Coronary artery (tissue), 2 donors: ENCODE data around the gene RAB9A.

Source experiments
- DNase-seq: peaks from one replicate; pipeline ENCODE4 v3.0.0-alpha.2; 2017; ENCODE audit warnings: low spot score
- H3K27ac ChIP-seq, 2 donors: fragments of 200-600 bp; sonication (generic); one replicate each; pipeline ENCODE4 v1.5.1; 2016 to 2019
- H3K4me3 ChIP-seq: fragments of 200-600 bp; sonication (generic); 2 replicates; pipeline ENCODE4 v1.5.1; 2016; ENCODE audit warnings: mild to moderate bottlenecking, moderate library complexity
- CTCF ChIP-seq: fragments of 200-600 bp; sonication (generic); IDR thresholded peaks from one replicate; pipeline ENCODE4 v1.5.1; 2019; ENCODE audit warnings: antibody characterized with exemption

Gene RAB9A

GRCh38 chrX:13759152-13759718 is 70.3 kb downstream of the RAB9A start:
- no peak overlapping the region for H3K4me3 ChIP-seq
- no peak for DNase-seq
- H3K27ac ChIP-seq: no peak overlapping the region
- no peak for TF ChIP-seq CTCF
